Liver (tissue), 9 donors: Measurements from ENCODE around the gene ANAPC10. TPM values are rescaled to one million over a fixed set of nuclear protein-coding genes. Genes with fewer than 3 reads are reported as not detected.

Experiments
- DNase-seq: peaks from one replicate; pipeline ENCODE4 v3.0.0-alpha.2; 2017; ENCODE audit warnings: low spot score
- H3K27ac ChIP-seq, 2 donors: one replicate each; pipeline ENCODE4 v1.7.0; 2013; ENCODE audit warnings: inconsistent platforms in 2 of 2, low read length in 2 of 2, control low read depth in 1 of 2, low read depth in 1 of 2, mild to moderate bottlenecking in 1 of 2
- H3K27me3 ChIP-seq, 4 donors: one replicate each; pipeline versions ENCODE4 v1.6.1 to v1.7.0; 2013; ENCODE audit warnings: low read length in 3 of 4, inconsistent platforms in 1 of 4, mild to moderate bottlenecking in 1 of 4, moderate library complexity in 1 of 4; ENCODE audit not compliant: control insufficient read depth in 4 of 4, insufficient read depth in 4 of 4
- H3K36me3 ChIP-seq, 4 donors: one replicate each; pipeline versions ENCODE4 v1.6.1 to v1.7.0; 2013; ENCODE audit warnings: low read length in 3 of 4, mild to moderate bottlenecking in 3 of 4, low read depth in 1 of 4, moderate library complexity in 1 of 4; ENCODE audit not compliant: control insufficient read depth in 4 of 4, insufficient read depth in 3 of 4
- H3K4me1 ChIP-seq, 4 donors: one replicate each; pipeline versions ENCODE4 v1.6.1 to v1.7.0; 2013; ENCODE audit warnings: low read length in 3 of 4, mild to moderate bottlenecking in 3 of 4, moderate library complexity in 1 of 4; ENCODE audit not compliant: control insufficient read depth in 4 of 4, insufficient read depth in 4 of 4
- H3K4me3 ChIP-seq, 3 donors: one replicate each; pipeline versions ENCODE4 v1.6.1 to v1.7.0; 2013; ENCODE audit warnings: low read length in 3 of 3, control low read depth in 1 of 3, low read depth in 1 of 3, mild to moderate bottlenecking in 1 of 3
- H3K9ac ChIP-seq, 2 donors: one replicate each; pipeline ENCODE4 v1.7.0; 2013; ENCODE audit warnings: low read length in 2 of 2, mild to moderate bottlenecking in 2 of 2, moderate library complexity in 2 of 2, control low read depth in 1 of 2, low read depth in 1 of 2
- H3K9me3 ChIP-seq, 4 donors: one replicate each; pipeline versions ENCODE4 v1.6.1 to v1.7.0; 2013; ENCODE audit warnings: low read length in 3 of 4; ENCODE audit not compliant: control insufficient read depth in 4 of 4
- EGR1 ChIP-seq, 2 donors: IDR thresholded peaks; 2 replicates each; pipeline ENCODE4 v1.6.1; 2016 to 2018; ENCODE audit warnings: antibody characterized with exemption in 2 of 2, low read depth in 2 of 2
- FOXA1 ChIP-seq: IDR thresholded peaks from 2 replicates; pipeline ENCODE4 v1.6.1; 2016; ENCODE audit warnings: antibody characterized with exemption
- FOXA2 ChIP-seq: IDR thresholded peaks from 2 replicates; pipeline ENCODE4 v1.6.1; 2016; ENCODE audit warnings: antibody characterized with exemption
- GABPA ChIP-seq, 2 donors: IDR thresholded peaks in 1 of 2; conservative IDR thresholded peaks in 1 of 2; 2 replicates each; pipeline ENCODE4 v1.6.1; 2016; ENCODE audit warnings: antibody characterized with exemption in 2 of 2, mild to moderate bottlenecking in 1 of 2, moderate library complexity in 1 of 2
- HNF4A ChIP-seq, 2 donors: conservative IDR thresholded peaks; 2 replicates each; pipeline ENCODE4 v1.6.1; 2016; ENCODE audit warnings: antibody characterized with exemption in 2 of 2, mild to moderate bottlenecking in 2 of 2
- HNF4G ChIP-seq: IDR thresholded peaks from 2 replicates; pipeline ENCODE4 v1.6.1; 2016; ENCODE audit warnings: antibody characterized with exemption
- JUND ChIP-seq, 2 donors: IDR thresholded peaks; 2 replicates each; pipeline ENCODE4 v1.6.1; 2016; ENCODE audit warnings: antibody characterized with exemption in 2 of 2
- NR2F2 ChIP-seq: IDR thresholded peaks from 2 replicates; pipeline ENCODE4 v1.6.1; 2016; ENCODE audit warnings: antibody characterized with exemption
- RAD21 ChIP-seq, 2 donors: IDR thresholded peaks; 2 replicates each; pipeline ENCODE4 v1.6.1; 2016; ENCODE audit warnings: antibody characterized with exemption in 2 of 2, mild to moderate bottlenecking in 2 of 2
- RXRA ChIP-seq, 2 donors: IDR thresholded peaks; 2 replicates each; pipeline ENCODE4 v1.6.1; 2017 to 2018; ENCODE audit warnings: antibody characterized with exemption in 2 of 2, mild to moderate bottlenecking in 1 of 2
- SP1 ChIP-seq: IDR thresholded peaks from 2 replicates; pipeline ENCODE4 v1.6.1; 2018; ENCODE audit warnings: antibody characterized with exemption, mild to moderate bottlenecking
- YY1 ChIP-seq: IDR thresholded peaks from 2 replicates; pipeline ENCODE4 v1.6.1; 2016; ENCODE audit warnings: antibody characterized with exemption, mild to moderate bottlenecking
- WGBS: extraction: QIAGEN DNeasy Blood & Tissue Kit; methylation state at CpG from one replicate; pipeline ENCODE4 v1.1.7; 2013; 5-methylcytosine and 5-hydroxymethylcytosine counted together
- polyA plus RNA-seq, 2 donors: library from polyadenylated mRNA; stranded (reverse) in 1 of 2; unstranded in 1 of 2; fragments of 200-250 nt in 1 of 2; fragments of >200 nt in 1 of 2; fragmentation: Nextera tagmentation in 1 of 2; extraction: Ambion mirVana in 1 of 2; gene quantifications; one replicate each; pipeline versions ENCODE4 v1.2.1 to v1.2.3, GENCODE V29; 2013 to 2015
- total RNA-seq, 2 donors: library from RNA; depleted of rRNA; stranded (reverse); fragments of >200 nt; gene quantifications; one replicate each; pipeline ENCODE4 v1.2.3, GENCODE V29; 2014
- TF ChIP-seq, protein P1 (sequence below): IDR thresholded peaks from 2 replicates; pipeline ENCODE4 v1.6.1; 2016; ENCODE audit warnings: antibody characterized with exemption
- TF ChIP-seq, protein P2 (sequence below): fragments of 150-350 bp; IDR thresholded peaks from 2 replicates; pipeline ENCODE4 v1.5.1; 2017; ENCODE audit warnings: improper control_type of control experiment, low read depth, low read length; ENCODE audit not compliant: missing input control
- TF ChIP-seq, protein P3 (sequence below): IDR thresholded peaks from 2 replicates; pipeline ENCODE4 v1.6.1; 2016; ENCODE audit warnings: antibody characterized with exemption
- TF ChIP-seq, protein P4 (sequence below): IDR thresholded peaks from 2 replicates; pipeline ENCODE4 v1.6.1; 2016; ENCODE audit warnings: antibody characterized with exemption, mild to moderate bottlenecking
- TF ChIP-seq, protein P5 (sequence below): IDR thresholded peaks from 2 replicates; pipeline ENCODE4 v1.6.1; 2016; ENCODE audit warnings: antibody characterized with exemption
- donor health status: healthy.
- donor health status: healthy.
- donor health status: healthy.
- donor health status: healthy.
- donor health status: healthy.

The ANAPC10 gene
- total and polyA plus RNA-seq, 4 donors: 6.2 to 16.1 (median 14.5) TPM

DNA sequence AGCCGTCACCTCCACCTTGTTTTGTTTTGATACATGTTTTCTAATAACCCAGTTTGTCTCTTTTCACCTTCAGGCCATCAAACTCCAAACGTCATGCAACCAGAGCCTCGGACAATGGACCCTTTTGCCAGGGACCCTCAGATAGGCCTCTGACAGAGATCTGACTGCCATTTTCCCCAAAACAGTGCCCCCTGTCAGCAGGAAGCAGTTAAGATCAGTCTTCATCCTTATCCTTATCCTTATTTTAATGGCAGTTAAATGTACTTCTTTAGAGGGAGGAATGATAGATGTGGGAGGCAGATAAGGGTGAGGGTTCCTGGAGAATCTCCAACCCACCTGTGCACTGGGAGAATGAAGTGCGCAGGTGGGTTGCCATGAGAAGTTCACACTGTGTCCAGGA lies 135.7 kb downstream of the ANAPC10 start:
- TF ChIP-seq RAD21 (IDR thresholded peaks at IDR 0.05) (no peak), SP1 (no peak)
- TF ChIP-seq, protein P1, sequence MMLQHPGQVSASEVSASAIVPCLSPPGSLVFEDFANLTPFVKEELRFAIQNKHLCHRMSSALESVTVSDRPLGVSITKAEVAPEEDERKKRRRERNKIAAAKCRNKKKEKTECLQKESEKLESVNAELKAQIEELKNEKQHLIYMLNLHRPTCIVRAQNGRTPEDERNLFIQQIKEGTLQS: no peak
- H3K4me3 ChIP-seq: no peak overlapping the region
- no peaks in the 10 kb centered on the region for H3K27me3 ChIP-seq
- WGBS: 84% methylated on average over 4 of the region's 4 CpGs
- H3K9me3 ChIP-seq: no peaks in the 10 kb centered on the region
- H3K36me3 ChIP-seq: no peaks in the 10 kb centered on the region
- H3K4me1 ChIP-seq: no peaks in the 10 kb centered on the region
- no peak overlapping the region for H3K9ac ChIP-seq
- no peak overlapping the region for H3K27ac ChIP-seq
- no peak for DNase-seq

DNA sequence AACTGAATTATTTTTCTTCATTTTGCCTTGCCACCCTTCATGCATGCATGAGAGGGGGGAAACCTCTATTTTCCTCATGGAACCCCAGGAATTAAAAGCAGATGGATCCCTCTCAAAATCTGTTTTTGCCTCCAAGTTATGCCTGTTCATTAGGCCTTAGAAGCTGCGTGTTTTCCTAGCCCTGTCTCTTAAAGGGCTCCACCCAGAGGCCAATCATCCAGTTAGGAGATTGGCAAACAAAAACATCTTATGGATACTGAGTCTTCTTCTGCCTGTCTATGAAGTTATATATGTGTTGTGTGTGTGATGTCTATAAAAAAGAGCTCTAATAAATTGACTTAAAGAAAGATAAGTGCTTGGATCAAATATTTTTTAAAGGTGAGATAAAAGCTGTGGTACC lies 142.9 kb downstream of the ANAPC10 start:
- TF ChIP-seq JUND (IDR thresholded peaks at IDR 0.05) (no peak), RXRA (IDR thresholded peaks at IDR 0.05) (no peak), HNF4A (conservative IDR thresholded peaks at IDR 0.05) (no peak), NR2F2 (no peak), FOXA1 (no peak), FOXA2 (no peak)
- H3K9me3 ChIP-seq: peaks cover 4 to 11% (median 6%) of the 10 kb centered on the region in 4 donors
- H3K36me3 ChIP-seq: no peaks in the 10 kb centered on the region
- H3K4me1 ChIP-seq: no peaks in the 10 kb centered on the region
- WGBS: 82% methylated on average over 1 of the region's 1 CpG
- no peak overlapping the region for H3K27ac ChIP-seq
- DNase-seq: no peak
- no peak overlapping the region for H3K4me3 ChIP-seq
- H3K9ac ChIP-seq: no peak overlapping the region
- no peaks in the 10 kb centered on the region for H3K27me3 ChIP-seq

DNA sequence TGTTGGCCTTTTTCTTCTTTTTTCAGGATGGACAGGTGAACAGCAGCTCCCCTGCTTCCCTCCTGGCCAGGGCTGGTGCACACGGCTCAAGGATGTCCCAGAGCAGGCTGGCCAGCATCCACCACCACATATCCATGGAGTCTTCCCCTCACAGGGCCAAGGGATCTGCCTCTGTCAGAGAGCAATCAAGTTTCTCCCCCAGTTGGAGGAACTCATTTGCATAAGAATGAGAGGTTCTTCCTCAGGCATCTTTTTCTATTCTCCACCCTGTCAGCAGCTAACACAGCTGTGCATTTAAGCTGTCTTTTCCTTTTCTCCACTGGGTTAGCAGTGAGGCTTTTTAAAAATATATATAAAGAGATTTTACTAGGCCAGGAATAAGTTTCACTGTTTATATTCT lies 143.8 kb downstream of the ANAPC10 start:
- peaks cover 4 to 11% (median 6%) of the 10 kb centered on the region in 4 donors for H3K9me3 ChIP-seq
- H3K27me3 ChIP-seq: no peaks in the 10 kb centered on the region
- TF ChIP-seq, protein P2, sequence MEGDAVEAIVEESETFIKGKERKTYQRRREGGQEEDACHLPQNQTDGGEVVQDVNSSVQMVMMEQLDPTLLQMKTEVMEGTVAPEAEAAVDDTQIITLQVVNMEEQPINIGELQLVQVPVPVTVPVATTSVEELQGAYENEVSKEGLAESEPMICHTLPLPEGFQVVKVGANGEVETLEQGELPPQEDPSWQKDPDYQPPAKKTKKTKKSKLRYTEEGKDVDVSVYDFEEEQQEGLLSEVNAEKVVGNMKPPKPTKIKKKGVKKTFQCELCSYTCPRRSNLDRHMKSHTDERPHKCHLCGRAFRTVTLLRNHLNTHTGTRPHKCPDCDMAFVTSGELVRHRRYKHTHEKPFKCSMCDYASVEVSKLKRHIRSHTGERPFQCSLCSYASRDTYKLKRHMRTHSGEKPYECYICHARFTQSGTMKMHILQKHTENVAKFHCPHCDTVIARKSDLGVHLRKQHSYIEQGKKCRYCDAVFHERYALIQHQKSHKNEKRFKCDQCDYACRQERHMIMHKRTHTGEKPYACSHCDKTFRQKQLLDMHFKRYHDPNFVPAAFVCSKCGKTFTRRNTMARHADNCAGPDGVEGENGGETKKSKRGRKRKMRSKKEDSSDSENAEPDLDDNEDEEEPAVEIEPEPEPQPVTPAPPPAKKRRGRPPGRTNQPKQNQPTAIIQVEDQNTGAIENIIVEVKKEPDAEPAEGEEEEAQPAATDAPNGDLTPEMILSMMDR: no peak
- TF ChIP-seq, protein P3, sequence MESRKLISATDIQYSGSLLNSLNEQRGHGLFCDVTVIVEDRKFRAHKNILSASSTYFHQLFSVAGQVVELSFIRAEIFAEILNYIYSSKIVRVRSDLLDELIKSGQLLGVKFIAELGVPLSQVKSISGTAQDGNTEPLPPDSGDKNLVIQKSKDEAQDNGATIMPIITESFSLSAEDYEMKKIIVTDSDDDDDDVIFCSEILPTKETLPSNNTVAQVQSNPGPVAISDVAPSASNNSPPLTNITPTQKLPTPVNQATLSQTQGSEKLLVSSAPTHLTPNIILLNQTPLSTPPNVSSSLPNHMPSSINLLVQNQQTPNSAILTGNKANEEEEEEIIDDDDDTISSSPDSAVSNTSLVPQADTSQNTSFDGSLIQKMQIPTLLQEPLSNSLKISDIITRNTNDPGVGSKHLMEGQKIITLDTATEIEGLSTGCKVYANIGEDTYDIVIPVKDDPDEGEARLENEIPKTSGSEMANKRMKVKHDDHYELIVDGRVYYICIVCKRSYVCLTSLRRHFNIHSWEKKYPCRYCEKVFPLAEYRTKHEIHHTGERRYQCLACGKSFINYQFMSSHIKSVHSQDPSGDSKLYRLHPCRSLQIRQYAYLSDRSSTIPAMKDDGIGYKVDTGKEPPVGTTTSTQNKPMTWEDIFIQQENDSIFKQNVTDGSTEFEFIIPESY: no peak
- TF ChIP-seq, protein P4, sequence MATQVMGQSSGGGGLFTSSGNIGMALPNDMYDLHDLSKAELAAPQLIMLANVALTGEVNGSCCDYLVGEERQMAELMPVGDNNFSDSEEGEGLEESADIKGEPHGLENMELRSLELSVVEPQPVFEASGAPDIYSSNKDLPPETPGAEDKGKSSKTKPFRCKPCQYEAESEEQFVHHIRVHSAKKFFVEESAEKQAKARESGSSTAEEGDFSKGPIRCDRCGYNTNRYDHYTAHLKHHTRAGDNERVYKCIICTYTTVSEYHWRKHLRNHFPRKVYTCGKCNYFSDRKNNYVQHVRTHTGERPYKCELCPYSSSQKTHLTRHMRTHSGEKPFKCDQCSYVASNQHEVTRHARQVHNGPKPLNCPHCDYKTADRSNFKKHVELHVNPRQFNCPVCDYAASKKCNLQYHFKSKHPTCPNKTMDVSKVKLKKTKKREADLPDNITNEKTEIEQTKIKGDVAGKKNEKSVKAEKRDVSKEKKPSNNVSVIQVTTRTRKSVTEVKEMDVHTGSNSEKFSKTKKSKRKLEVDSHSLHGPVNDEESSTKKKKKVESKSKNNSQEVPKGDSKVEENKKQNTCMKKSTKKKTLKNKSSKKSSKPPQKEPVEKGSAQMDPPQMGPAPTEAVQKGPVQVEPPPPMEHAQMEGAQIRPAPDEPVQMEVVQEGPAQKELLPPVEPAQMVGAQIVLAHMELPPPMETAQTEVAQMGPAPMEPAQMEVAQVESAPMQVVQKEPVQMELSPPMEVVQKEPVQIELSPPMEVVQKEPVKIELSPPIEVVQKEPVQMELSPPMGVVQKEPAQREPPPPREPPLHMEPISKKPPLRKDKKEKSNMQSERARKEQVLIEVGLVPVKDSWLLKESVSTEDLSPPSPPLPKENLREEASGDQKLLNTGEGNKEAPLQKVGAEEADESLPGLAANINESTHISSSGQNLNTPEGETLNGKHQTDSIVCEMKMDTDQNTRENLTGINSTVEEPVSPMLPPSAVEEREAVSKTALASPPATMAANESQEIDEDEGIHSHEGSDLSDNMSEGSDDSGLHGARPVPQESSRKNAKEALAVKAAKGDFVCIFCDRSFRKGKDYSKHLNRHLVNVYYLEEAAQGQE: no peak
- TF ChIP-seq RXRA (IDR thresholded peaks at IDR 0.05) (no peak), GABPA (IDR thresholded peaks at IDR 0.05 in 1 of 2, conservative IDR thresholded peaks at IDR 0.05 in 1 of 2) (no peak), HNF4A (conservative IDR thresholded peaks at IDR 0.05) (no peak), FOXA2 (no peak), YY1 (no peak), SP1 (no peak), HNF4G (no peak), NR2F2 (no peak), RAD21 (IDR thresholded peaks at IDR 0.05) (no peak), EGR1 (IDR thresholded peaks at IDR 0.05; ENCODE audit: low read depth in 2 of 2) (no peak)
- TF ChIP-seq, protein P1: no peak
- TF ChIP-seq, protein P5, sequence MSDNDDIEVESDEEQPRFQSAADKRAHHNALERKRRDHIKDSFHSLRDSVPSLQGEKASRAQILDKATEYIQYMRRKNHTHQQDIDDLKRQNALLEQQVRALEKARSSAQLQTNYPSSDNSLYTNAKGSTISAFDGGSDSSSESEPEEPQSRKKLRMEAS: no peak
- H3K36me3 ChIP-seq: no peaks in the 10 kb centered on the region
- WGBS: 77% methylated on average over 1 of the region's 1 CpG
- H3K4me3 ChIP-seq: no peak overlapping the region
- no peak overlapping the region for H3K9ac ChIP-seq
- H3K4me1 ChIP-seq: no peaks in the 10 kb centered on the region
- no peak for DNase-seq
- no peak overlapping the region for H3K27ac ChIP-seq
